Cardiac muscle cell (in vitro differentiated cells and primary cell): ENCODE results near the gene U2AF2. TPM values are rescaled to one million over a fixed set of nuclear protein-coding genes. Genes with fewer than 3 reads are reported as not detected.
A peak's percentile ranks its signal among the peaks of the same experiment; 100 is the strongest.

Source experiments
- DNase-seq, 2 donors: peaks; one replicate each; pipeline versions ENCODE4 v3.0.0 to v3.0.0-alpha.2; 2010 to 2017; ENCODE audit warnings: low read depth in 1 of 2, low spot score in 1 of 2
- H3K27ac ChIP-seq: fragments of 200-600 bp; sonication (generic); 2 replicates; pipeline ENCODE4 v1.5.1; 2016
- H3K27me3 ChIP-seq: fragments of 200-600 bp; sonication (generic); 2 replicates; pipeline ENCODE4 v1.6.0; 2016; ENCODE audit warnings: control low read depth
- H3K36me3 ChIP-seq: fragments of 200-600 bp; sonication (generic); 2 replicates; pipeline ENCODE4 v1.5.1; 2016; ENCODE audit warnings: control low read depth
- H3K4me1 ChIP-seq: fragments of 200-600 bp; sonication (generic); 2 replicates; pipeline ENCODE4 v1.8.1; 2017; ENCODE audit warnings: low read depth, mild to moderate bottlenecking, mixed run types
- H3K4me3 ChIP-seq: fragments of 200-600 bp; sonication (generic); 2 replicates; pipeline ENCODE4 v1.5.1; 2016; ENCODE audit warnings: mild to moderate bottlenecking
- H3K9me3 ChIP-seq: fragments of 200-600 bp; sonication (generic); 2 replicates; pipeline ENCODE4 v1.5.1; 2017; ENCODE audit warnings: low read depth, mild to moderate bottlenecking, control low read depth
- polyA plus RNA-seq: library from polyadenylated mRNA; unstranded; fragments of >200 nt; fragmentation: Nextera tagmentation; extraction: Ambion mirVana; gene quantifications from 2 replicates; pipeline ENCODE4 v1.2.1, GENCODE V29; 2016
- total RNA-seq: library from RNA; depleted of rRNA; stranded (reverse); fragments of >200 nt; gene quantifications from 2 replicates; pipeline ENCODE4 v1.2.3, GENCODE V29; 2016
- TF ChIP-seq, protein P1 (sequence below): IDR thresholded peaks from 2 replicates; pipeline ENCODE4 v1.5.1; 2012; ENCODE audit warnings: low read depth, mild to moderate bottlenecking, low read length

Gene U2AF2
- total and polyA plus RNA-seq, 2 experiments from 2014 or later: 13.4 to 187 TPM

GRCh38 chr19:55650126-55650557 lies 4.7 kb upstream of the U2AF2 start:
- H3K27ac ChIP-seq: no peak overlapping the region
- H3K9me3 ChIP-seq: no peaks in the 10 kb centered on the region
- no peaks in the 10 kb centered on the region for H3K27me3 ChIP-seq
- DNase-seq: no peak
- TF ChIP-seq, protein P1, sequence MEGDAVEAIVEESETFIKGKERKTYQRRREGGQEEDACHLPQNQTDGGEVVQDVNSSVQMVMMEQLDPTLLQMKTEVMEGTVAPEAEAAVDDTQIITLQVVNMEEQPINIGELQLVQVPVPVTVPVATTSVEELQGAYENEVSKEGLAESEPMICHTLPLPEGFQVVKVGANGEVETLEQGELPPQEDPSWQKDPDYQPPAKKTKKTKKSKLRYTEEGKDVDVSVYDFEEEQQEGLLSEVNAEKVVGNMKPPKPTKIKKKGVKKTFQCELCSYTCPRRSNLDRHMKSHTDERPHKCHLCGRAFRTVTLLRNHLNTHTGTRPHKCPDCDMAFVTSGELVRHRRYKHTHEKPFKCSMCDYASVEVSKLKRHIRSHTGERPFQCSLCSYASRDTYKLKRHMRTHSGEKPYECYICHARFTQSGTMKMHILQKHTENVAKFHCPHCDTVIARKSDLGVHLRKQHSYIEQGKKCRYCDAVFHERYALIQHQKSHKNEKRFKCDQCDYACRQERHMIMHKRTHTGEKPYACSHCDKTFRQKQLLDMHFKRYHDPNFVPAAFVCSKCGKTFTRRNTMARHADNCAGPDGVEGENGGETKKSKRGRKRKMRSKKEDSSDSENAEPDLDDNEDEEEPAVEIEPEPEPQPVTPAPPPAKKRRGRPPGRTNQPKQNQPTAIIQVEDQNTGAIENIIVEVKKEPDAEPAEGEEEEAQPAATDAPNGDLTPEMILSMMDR: no peak
- no peak overlapping the region for H3K4me3 ChIP-seq
- peaks cover 3% of the 10 kb centered on the region for H3K4me1 ChIP-seq
- no peaks in the 10 kb centered on the region for H3K36me3 ChIP-seq

DNA sequence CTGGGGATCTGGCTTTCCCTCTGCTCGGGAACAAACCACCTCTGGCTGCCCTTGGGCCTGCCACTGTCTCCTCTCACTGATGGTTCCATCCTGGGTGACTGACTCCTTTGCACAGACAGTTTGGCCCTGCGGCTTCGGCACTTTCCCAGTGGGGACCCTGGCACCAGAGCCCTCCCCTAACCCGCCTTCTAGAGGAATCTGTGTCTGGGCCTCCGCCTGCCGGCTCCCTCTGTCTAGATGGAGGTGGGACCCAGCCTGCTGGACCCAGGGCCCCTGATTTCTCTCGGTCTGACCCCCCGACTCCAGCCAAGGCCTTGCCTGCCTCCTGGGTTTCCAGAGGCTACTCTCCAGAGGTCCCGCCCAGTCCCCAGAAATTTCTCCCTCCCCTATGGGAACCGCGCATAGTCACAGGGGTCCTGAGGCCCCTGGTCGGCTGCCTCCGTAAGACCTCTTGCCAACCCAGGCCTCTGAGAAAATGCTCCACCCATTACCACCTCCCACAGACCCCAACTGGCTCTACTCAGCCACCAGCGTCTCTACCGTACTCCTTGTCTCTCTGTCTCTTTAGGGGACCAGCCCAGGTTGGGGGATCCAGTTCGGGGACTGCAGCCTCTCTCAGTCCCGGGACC lies 4.1 kb upstream of the U2AF2 start:
- no peak for DNase-seq
- TF ChIP-seq, protein P1: no peak
- Histone ChIP-seq H3K27ac (no peak overlapping the region), H3K4me3 (no peak overlapping the region), H3K36me3 (no peaks in the 10 kb centered on the region), H3K27me3 (no peaks in the 10 kb centered on the region), H3K9me3 (no peaks in the 10 kb centered on the region), H3K4me1 (peaks cover 3% of the 10 kb centered on the region)

- Histone ChIP-seq H3K9me3 (no peaks in the 10 kb centered on the region), H3K36me3 (no peaks in the 10 kb centered on the region), H3K27ac (no peak overlapping the region), H3K4me3 (no peak overlapping the region), H3K4me1 (peaks cover 7% of the 10 kb centered on the region), H3K27me3 (no peaks in the 10 kb centered on the region)
- TF ChIP-seq, protein P1: no peak
- no peak for DNase-seq
Observed at GRCh38 chr19:55651236-55651635, 3.6 kb upstream of the U2AF2 start.

GRCh38 chr19:55652311-55653128 lies 2.3 kb upstream of the U2AF2 start:
- Histone ChIP-seq H3K9me3 (no peaks in the 10 kb centered on the region), H3K36me3 (no peaks in the 10 kb centered on the region), H3K27me3 (no peaks in the 10 kb centered on the region), H3K4me3 (no peak overlapping the region), H3K27ac (peak overlapping the region; percentile 54), H3K4me1 (peaks cover 13% of the 10 kb centered on the region)
- DNase-seq: no peak
- TF ChIP-seq, protein P1: no peak

GRCh38 chr19:55653651-55654322 lies 1.0 kb upstream of the U2AF2 start:
- no peaks in the 10 kb centered on the region for H3K9me3 ChIP-seq
- H3K4me1 ChIP-seq: peaks cover 13% of the 10 kb centered on the region
- no peaks in the 10 kb centered on the region for H3K27me3 ChIP-seq
- DNase-seq: peak; percentile 99
- peak overlapping the region; percentile 79 for H3K4me3 ChIP-seq
- H3K27ac ChIP-seq: peak overlapping the region; percentile 99
- TF ChIP-seq, protein P1: peak; percentile 100
- H3K36me3 ChIP-seq: no peaks in the 10 kb centered on the region
